Activated naive CD8-positive, alpha-beta T cell treated with anti-CD3 and anti-CD28 coated beads, Interleukin-2, amount 50 U/mL, for 24 hours (primary cell): ENCODE measurements around the gene PIK3C3.

Experiments used
- ATAC-seq: fragments of 150-1000 bp; cut with Tn5 transposase; one replicate; pipeline ENCODE4 v1.10.0; 2021
- DNase-seq: peaks from one replicate; pipeline ENCODE4 v3.0.0; 2021
- H3K27ac Mint-ChIP-seq: one replicate; pipeline ENCODE4 v1.8.0; 2021; ENCODE audit warnings: mild to moderate bottlenecking, mixed read lengths
- H3K27me3 Mint-ChIP-seq: one replicate; pipeline ENCODE4 v1.8.0; 2021; ENCODE audit warnings: mixed read lengths
- H3K36me3 Mint-ChIP-seq: one replicate; pipeline ENCODE4 v1.8.0; 2021; ENCODE audit warnings: low read depth, mixed read lengths
- H3K4me1 Mint-ChIP-seq: one replicate; pipeline ENCODE4 v1.8.0; 2021; ENCODE audit warnings: mixed read lengths
- H3K4me3 Mint-ChIP-seq: one replicate; pipeline ENCODE4 v1.8.0; 2021; ENCODE audit warnings: mild to moderate bottlenecking, moderate library complexity, mixed read lengths
- H3K9me3 Mint-ChIP-seq: one replicate; pipeline ENCODE4 v1.8.0; 2021; ENCODE audit warnings: mixed read lengths

Gene PIK3C3

DNA sequence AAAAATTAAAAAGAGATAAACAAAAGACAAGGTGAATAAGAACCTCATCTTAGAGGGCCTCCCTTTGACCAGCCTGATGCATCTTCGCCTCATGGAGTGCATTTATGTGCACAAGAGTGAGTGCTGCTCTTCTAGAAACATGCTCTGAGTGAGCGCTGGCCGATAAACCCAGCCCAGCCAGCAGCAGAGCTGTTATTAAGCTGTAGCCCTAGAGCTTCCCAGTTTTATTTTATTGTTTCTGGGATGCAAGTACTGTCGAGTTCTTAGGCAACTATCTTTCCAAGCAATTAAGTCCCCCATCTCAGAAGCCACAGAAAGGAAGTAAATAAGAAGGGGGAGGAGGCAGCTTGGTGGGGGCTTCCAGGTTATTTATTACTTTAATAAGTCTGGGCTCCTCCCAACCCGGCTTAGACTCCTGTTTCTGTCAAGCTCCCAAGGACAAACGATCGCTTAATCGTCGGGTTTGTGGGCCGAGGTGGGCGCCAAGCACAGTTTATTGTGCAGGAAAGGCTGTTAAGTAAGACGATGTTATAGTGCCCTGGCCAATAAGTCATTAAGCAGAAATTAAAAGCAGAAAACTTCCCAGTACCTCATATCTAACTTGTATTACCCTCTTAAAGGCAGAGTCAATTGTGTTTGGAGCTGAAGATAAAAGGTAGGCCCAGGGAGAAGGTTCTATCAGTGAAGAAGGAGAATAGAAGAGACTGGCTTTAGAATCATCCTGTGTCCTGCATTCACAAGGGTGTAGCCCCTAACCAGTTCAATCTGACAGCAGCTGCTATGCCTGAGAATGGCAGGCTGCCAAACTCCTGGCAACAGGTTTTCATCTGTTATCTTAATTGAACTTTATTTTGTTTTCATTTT lies 176.3 kb downstream of the PIK3C3 start:
- H3K9me3 Mint-ChIP-seq, result no peaks in the 10 kb centered on the region
- H3K27ac Mint-ChIP-seq, result no peak overlapping the region
- no peak overlapping the region for H3K4me3 Mint-ChIP-seq
- peaks cover 7% of the 10 kb centered on the region for H3K27me3 Mint-ChIP-seq
- no peaks in the 10 kb centered on the region for H3K4me1 Mint-ChIP-seq
- DNase-seq (no peak), ATAC-seq (no peak)
- H3K36me3 Mint-ChIP-seq, result no peaks in the 10 kb centered on the region

GRCh38 chr18:42131930-42132244 lies 176.9 kb downstream of the PIK3C3 start:
- H3K4me3 Mint-ChIP-seq, result no peak overlapping the region

More at GRCh38 chr18:42131930-42132244, 176.9 kb downstream of the PIK3C3 start:
- peaks cover 7% of the 10 kb centered on the region for H3K27me3 Mint-ChIP-seq
- H3K36me3 Mint-ChIP-seq, result no peaks in the 10 kb centered on the region
- H3K9me3 Mint-ChIP-seq, result no peaks in the 10 kb centered on the region
- H3K4me1 Mint-ChIP-seq, result no peaks in the 10 kb centered on the region
- no peak for ATAC-seq
- DNase-seq, result no peak
- no peak overlapping the region for H3K27ac Mint-ChIP-seq
